ENCODE data around the gene PDE9A.

The PDE9A gene

DNA sequence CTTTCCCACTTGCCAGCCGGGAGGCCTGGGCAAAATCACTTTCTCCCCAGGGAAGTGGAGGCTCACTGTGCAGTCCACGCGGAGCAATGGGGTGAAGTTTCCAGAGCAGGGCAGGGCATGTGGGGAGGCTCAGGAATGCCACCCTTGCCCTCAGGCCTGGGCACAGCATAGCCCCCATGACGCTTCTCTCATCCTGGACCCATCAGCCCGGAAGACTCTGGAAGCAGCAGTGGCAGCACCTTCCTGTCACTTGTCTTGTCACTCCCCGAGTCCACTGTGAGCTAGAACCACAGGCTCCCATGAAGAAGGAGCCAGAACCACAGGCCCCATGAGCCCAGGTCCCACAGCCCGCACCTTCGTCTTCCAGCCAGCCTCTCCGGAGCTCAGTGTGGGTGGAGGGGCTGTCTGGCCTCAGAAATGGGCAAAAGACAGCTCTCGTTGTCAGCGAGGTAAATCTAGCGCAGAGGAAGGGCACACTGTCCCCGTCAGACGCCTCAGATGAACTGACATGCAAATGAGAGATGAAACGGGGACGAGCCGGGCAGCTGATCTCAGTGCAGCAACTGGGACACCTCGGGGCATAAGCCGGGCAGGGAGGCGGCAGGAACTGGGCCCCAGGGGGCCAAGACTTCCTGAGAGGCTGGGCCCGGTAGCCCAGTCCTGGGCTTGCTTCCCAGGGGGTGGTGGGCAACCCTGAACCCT is 6.1 kb downstream of the PDE9A start:
- DNase-seq, result no peak

GRCh38 chr21:42660118-42660470 is 6.7 kb downstream of the PDE9A start:
- no peak for DNase-seq

- DNase-seq, result peak; percentile 90
Observed at GRCh38 chr21:42661688-42662429, 8.4 kb downstream of the PDE9A start.

DNA sequence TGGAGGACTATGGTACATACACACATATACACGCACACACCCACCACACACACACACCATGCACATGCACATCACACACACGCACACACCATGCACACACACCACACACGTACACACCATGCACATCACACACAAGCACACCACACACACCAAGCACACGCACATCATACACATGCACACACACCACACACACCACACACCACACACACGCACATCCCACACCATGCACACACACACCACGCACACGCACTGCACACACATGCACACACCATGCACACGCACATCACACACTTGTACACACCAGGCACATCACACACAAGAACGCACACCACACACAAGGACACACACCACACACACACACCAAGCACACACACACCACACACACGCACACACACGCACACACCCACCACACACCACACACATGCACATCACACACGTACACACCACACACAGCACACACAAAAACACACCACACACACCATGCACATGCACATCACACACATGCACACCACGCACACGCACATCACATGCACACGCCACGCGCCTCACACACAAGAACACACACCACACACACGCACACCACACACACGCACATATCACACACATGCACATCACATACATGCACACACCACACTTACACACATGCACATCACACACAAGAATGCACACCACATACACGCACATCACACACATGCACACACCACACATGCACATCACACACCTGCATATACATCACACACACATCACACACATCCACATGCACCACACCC is 9.2 kb downstream of the PDE9A start:
- DNase-seq, result no peak

GRCh38 chr21:42663200-42663750 is 9.9 kb downstream of the PDE9A start:
- no peak for DNase-seq

GRCh38 chr21:42663860-42664535 is 10.6 kb downstream of the PDE9A start:
- no peak for DNase-seq

DNA sequence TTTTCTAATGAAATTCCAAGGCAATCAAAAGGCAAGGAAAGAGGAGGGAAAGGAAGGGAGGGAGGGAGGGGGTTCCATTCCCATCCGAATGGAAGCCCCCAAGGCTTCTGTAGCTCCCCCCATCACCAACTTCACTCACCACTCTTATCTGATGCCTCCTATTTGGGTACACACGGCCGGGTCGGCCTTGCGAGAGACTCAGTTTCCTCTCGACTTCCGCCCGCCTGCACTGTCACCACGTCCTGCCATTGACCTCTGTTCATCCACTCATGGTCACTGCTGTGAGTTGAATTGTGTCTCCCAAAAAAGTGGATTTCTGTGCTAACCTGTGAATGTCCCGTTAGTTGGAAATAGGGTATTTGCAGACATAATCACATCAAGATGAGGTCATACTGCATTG is 11.2 kb downstream of the PDE9A start:
- no peak for DNase-seq

- DNase-seq, result no peak
Observed at GRCh38 chr21:42665026-42665425, 11.6 kb downstream of the PDE9A start.

- no peak for DNase-seq
Observed at GRCh38 chr21:42665484-42665883, 12.1 kb downstream of the PDE9A start.

- peak; percentile 69 for DNase-seq
Observed at GRCh38 chr21:42666023-42666747, 12.8 kb downstream of the PDE9A start.

- no peak for DNase-seq
Observed at GRCh38 chr21:42666925-42667324, 13.5 kb downstream of the PDE9A start.

GRCh38 chr21:42668298-42668992 is 15.0 kb downstream of the PDE9A start:
- no peak for DNase-seq

GRCh38 chr21:42669041-42669440 is 15.6 kb downstream of the PDE9A start:
- no peak for DNase-seq

DNA sequence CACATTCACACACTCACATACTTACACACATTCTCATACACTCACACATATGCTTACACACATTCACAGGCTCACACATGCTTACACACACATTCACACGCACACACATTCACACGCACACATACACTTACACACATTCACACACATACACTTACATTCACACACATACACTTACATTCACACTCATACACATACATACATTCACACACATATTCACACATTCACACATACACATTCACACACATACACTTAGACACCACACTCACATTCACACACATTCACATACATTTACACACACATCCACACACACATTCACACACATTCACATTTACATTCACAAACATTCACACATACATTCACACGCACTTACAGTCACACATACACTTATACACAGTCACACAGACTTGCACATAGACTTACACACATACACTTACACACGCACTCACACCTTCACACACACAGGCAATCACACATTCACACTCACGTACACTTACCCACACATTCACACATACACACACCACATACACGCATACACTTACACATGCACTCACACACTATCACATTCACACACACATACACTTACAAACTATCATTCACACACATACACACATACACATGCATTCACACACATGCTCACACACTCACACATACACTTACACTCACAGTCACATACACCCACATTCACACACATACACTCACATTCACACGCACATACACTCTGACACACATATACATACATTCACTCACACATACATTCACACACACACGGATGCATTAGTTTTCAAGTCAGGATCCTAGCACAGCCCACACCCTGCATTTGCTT is 16.8 kb downstream of the PDE9A start:
- no peak for DNase-seq

DNA sequence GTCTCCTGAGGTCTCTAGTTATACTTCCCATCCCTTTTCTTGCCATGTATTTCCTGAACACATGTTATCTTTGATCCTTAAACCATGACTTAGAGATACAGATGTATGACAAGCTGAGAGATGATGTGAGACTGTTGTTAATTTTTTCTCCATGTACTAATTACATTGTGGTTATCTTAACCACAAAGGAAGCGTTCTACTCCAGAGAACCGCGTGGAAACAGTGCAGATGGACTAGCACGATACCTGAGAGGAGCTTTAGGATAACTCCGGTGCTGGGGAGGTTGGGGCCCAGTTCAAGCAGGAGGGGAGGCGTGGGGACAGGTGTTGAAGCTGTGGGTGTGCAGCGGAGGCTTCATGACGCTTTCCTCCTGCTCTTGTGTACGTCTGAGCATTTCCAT is 17.5 kb downstream of the PDE9A start:
- peak; percentile 35 for DNase-seq

GRCh38 chr21:42671778-42672593 is 18.6 kb downstream of the PDE9A start:
- no peak for DNase-seq

- DNase-seq, result no peak
Observed at GRCh38 chr21:42672699-42673458, 19.5 kb downstream of the PDE9A start.

DNA sequence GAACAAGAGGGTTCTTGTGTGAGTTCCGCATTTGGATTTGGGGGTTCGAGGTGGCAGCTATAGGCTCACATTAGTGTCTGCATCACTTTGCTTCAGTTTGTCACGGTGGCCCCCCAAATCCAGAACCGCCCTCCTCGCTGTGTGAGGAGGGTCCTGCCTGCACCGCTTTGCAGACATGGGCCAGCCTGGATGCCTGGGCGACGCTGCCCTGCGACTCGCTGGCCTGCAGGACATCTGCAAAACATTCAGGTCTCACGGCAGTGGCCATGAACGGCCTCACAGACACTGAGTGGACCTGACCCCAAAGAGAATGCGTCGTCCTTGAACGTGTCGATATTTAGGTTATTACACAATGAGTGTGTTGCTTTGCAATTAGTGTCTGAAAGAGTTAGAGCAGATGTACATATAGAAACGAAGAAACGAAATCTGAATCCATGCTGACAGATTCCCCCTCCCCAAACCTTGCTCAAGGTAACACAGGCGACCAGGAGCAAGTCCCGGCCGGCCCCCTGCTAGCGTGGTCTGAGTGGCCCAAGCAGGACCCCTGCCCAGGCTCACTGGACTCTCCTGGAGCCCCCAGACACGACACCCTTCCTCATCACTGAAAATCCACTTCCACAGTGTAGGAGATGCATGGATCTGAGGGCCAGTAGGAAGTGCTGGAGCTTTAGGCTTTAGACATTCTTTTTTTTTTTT is 20.4 kb downstream of the PDE9A start:
- no peak for DNase-seq
